Fibroblast of lung (primary cell): ENCODE data around the gene CCNL1.
"Not testable (repeated sequence)": the region's sequence is repeated elsewhere in the genome, so short reads cannot be mapped to it uniquely, and the experiment has no call there.

Experiments
- EZH2 ChIP-seq: IDR thresholded peaks from 2 replicates; pipeline ENCODE4 v1.5.1; 2012; ENCODE audit warnings: low read length, control low read depth, mild to moderate bottlenecking; ENCODE audit errors: missing control alignments
- TF ChIP-seq, protein P1 (sequence below), 2 donors: IDR thresholded peaks in 1 of 2; conservative IDR thresholded peaks in 1 of 2; 1 replicate in 1 of 2; 2 replicates in 1 of 2; pipeline ENCODE4 v1.5.1; 2011 to 2012; ENCODE audit warnings: low read length in 2 of 2, control low read depth in 1 of 2, inconsistent platforms in 1 of 2, low read depth in 1 of 2, mild to moderate bottlenecking in 1 of 2

GRCh38 chr3:157191149-157191548 is 31.2 kb upstream of the CCNL1 start:
- not testable (repeated sequence) for TF ChIP-seq EZH2
- TF ChIP-seq, protein P1, sequence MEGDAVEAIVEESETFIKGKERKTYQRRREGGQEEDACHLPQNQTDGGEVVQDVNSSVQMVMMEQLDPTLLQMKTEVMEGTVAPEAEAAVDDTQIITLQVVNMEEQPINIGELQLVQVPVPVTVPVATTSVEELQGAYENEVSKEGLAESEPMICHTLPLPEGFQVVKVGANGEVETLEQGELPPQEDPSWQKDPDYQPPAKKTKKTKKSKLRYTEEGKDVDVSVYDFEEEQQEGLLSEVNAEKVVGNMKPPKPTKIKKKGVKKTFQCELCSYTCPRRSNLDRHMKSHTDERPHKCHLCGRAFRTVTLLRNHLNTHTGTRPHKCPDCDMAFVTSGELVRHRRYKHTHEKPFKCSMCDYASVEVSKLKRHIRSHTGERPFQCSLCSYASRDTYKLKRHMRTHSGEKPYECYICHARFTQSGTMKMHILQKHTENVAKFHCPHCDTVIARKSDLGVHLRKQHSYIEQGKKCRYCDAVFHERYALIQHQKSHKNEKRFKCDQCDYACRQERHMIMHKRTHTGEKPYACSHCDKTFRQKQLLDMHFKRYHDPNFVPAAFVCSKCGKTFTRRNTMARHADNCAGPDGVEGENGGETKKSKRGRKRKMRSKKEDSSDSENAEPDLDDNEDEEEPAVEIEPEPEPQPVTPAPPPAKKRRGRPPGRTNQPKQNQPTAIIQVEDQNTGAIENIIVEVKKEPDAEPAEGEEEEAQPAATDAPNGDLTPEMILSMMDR (conservative IDR thresholded peaks at IDR 0.05 in 1 of 2, IDR thresholded peaks at IDR 0.05 in 1 of 2; ENCODE audit: low read depth in 1 of 2, low read length in 2 of 2): not testable (repeated sequence)
